DMS53 treated with DMSO at 0.1 percent for 48 hours (cell line): ENCODE measurements around the gene HEMK1.

Source experiments
- DNase-seq: peaks from one replicate; lab custom pipeline; 2025; ENCODE audit not compliant: unreplicated experiment; lab: John Stamatoyannopoulos, UW

The HEMK1 gene

DNA sequence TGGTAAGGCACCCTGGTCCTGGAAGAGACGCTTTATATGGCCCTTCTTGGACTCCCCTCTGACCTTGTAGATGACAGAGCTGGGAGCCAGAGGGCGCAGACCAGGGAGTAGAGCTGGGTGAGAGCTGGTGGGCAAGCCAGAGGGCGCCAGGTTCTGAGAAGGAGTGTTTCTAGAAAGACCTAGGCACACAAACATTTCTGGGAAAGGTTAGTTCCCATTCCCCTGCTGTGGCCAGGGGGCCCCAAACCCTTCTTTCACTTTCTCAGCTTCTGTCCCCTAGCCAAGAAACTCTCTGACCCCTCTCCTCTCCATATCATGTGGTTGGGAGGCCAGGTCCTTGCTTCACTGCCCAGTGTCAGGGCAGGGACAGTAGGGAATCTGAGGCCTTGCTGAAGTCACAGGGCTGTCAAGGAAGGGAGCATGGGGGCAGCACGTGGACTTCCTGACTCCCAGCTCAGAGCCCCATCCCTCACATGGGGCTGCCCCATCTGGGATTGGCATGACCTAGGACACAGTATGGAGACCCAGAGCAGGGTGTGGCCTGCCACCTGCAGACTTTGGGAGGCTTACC is 3.6 kb downstream of the HEMK1 start:
- no peak for DNase-seq

- DNase-seq, result no peak
Observed at GRCh38 chr3:50573566-50574443, 4.5 kb downstream of the HEMK1 start.

GRCh38 chr3:50574444-50574831 is 5.1 kb downstream of the HEMK1 start:
- DNase-seq, result no peak

DNA sequence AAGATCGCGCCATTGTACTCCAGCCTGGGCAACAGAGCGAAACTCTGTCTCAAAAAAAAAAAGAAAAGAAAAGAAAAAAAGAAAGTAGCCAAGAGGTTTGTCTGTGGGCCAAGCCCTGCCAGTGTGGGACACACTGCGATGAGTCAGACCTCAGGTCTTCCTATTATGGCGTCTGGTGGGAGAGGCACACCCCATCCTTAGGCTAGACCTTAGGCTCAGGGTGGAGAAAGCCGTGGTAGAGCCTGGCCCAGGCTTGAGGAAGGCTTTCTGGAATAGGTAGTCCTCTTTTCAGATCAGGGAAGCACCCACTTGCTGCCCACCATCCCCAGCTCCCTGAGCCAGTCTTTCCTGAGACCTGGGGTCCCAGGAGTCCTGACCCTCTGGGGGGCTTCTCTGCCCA is 6.0 kb downstream of the HEMK1 start:
- DNase-seq, result no peak

DNA sequence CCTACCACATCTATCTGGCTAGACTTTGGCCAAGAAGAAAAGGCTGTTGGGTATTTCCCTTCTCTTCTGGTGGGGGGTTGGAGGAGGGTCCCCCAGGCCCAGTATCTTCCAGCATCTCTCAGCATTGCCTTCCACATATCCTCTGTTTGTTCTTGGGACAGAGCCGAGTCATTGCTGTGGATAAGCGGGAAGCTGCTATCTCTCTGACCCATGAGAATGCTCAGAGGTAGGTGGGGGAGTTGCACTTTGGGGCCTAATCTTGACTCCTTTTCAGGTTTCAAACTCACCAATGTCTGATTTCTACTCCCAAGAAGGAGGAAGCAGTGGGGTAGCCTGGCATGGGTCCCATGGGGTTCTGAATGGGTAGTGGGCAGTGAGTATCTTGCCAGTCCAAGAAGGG is 8.0 kb downstream of the HEMK1 start:
- no peak for DNase-seq

GRCh38 chr3:50580683-50581458 is 11.5 kb downstream of the HEMK1 start:
- DNase-seq, result no peak

DNA sequence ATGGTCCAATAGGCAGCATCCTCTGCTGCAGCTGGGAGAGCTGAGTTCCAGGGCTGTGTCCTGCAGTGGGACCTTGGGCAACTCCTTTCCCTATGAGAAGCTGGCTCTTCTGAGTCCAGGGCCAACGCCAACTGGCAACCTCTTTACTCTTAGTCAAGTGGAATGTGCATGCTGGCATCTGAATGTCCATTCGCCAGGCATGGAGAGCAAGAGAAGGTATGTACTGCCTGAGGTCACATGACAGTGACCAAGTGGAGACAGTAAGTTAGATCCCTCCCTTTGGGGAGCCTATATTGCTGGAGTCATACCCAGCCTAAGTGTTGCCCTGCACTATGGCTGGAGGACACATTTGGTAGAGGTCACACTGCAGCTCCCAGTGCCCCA is 12.1 kb downstream of the HEMK1 start:
- no peak for DNase-seq

DNA sequence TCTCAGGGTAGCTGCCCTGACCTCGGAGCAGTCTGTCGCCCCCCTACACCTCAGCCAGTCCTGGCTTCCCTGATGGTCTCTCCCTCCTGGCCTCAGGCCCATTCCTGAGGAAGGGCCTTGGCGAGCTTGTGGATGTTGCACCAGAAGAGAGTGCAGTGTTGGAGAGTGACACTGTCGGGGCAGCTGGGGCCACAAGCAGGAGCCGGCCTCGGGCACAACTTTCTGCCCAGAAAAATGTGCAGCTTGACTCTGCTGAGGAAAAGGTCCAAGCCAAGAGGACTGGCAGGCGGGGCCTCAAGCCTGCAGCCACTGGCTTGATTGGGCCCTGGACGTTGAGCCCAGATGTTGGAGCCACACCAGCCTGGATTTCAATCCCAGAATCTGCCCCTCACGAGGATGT is 12.8 kb downstream of the HEMK1 start:
- DNase-seq, result no peak

DNA sequence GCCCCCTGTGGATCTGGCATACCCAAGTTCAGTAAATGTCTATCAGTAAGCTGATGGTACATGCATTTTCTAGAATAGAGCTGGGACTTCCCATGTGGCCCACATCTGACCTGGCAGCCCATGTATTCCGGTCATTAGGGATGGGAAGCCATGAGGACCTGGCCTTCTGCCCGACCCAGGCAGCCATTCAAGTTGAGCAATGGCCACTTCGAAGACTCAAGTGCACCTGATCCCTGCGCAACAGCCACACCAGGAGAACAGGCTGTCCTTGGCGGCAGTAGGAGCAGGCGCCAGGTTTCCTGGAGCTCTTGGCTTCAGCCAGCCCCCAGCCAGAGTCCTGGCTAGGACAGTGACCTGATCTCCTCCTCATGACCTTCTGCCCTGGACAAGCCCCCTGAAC is 14.6 kb downstream of the HEMK1 start:
- DNase-seq, result no peak

DNA sequence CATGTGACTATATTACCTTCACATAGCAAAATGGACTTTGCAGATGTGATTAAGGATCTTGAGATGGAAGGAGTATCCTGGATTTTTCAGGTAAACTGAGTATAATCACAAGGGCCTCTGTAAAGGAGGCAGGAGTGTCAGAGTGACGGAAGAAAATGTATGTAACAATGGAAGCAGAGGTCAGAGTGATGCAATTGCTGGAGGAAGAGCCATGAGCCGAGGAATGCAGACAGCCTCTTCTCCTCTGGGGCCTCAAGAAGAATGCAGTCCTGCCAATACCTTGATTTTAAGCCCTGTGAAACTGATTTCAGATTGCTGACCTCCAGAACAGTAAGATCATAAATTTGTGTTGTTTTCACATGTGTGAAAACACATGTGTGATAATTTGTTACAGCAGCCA is 15.1 kb downstream of the HEMK1 start:
- DNase-seq, result no peak

DNA sequence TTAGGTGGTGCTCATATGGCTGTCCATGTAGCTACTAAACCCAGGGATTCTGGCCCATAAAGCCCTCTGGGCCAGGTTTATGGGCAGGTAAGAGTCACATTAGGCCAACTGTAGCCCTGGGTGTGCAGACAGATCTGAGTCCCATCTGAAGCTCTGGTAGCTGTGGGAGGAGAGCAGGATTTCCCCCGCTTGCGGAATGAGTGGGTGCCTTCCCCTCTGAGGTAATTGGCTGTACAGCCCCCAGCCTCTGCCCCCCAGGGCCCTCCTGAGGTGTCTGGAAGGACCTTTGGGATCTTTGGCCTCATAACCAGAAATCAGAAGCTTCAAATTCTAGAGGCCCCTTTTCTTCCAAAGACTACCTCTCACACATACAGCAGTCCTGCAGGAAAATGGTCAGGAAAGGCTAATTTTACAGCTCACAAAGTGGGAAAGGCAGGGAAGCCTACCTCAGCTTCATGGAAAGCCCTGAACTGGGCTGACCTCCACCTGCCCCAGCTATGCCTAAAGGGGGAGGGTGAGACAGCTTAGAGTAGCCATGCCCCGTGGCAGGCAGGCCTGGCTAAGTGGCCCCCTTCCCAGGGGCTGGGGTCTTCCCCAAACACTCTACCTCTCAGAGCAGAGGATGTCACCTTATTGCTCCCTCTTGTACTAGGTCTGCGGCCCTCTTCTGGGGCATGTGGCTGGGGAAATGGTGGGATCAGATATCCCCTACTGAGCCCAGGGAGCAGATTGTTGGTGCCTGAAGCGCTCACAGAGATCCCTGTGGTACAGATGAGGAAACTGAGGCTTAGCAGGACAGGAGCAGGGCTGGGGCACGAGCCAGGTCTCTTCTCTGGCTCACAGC is 16.8 kb downstream of the HEMK1 start:
- no peak for DNase-seq

- DNase-seq, result no peak
Observed at GRCh38 chr3:50586763-50587070, 17.4 kb downstream of the HEMK1 start.

DNA sequence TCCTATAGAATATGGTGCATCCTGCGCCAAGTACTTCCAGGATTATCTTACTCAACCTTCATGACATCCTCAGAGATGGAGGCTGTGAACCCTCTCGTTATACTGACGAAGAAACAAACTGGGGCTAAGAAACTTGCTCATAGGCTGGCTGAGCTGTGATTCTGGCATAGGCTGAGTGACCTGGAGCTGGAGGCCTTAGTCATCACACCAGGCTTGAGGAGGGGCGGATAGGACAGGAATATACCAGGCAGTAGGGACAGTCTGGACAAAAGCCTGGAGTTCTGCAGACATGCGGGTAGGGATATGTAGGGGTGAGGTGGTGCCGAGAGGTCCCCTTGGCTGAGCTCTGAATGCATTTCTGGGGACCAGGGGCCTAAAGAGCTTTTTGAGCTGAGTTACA is 18.1 kb downstream of the HEMK1 start:
- no peak for DNase-seq

- DNase-seq, result no peak
Observed at GRCh38 chr3:50587806-50588758, 18.8 kb downstream of the HEMK1 start.

DNA sequence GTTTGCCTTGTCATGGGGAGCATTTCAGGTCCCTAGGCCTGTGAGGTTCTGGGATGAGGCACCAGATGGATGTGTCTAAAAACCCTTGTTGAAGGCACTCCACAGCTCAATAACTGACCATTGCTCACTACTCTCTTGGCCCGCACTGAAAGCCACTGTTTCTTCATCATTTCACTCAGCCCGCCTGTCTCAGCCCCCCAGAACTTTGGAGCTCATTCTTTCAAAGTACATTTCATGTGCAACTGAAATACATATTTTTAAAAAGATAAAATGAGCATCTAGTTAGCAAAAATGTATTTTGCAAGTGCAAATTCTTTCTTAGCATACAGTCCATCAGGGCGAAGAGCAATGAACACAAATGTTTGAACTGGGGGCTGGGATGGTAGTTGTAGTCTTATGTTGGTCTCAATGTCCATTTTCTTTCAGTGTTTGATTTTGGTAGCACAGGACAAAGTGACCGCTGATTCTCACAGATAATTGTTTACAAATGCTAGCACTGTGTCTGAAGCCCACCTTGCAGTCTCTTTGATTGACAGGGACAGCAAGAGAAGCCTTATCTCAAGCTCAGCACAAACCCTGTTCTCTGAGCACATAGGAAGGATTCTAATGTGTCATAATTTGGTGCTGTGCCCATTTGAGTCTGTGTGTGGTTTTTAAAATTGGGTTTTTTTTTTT is 19.6 kb downstream of the HEMK1 start:
- DNase-seq, result no peak

GRCh38 chr3:50591196-50591741 is 21.9 kb downstream of the HEMK1 start:
- no peak for DNase-seq

DNA sequence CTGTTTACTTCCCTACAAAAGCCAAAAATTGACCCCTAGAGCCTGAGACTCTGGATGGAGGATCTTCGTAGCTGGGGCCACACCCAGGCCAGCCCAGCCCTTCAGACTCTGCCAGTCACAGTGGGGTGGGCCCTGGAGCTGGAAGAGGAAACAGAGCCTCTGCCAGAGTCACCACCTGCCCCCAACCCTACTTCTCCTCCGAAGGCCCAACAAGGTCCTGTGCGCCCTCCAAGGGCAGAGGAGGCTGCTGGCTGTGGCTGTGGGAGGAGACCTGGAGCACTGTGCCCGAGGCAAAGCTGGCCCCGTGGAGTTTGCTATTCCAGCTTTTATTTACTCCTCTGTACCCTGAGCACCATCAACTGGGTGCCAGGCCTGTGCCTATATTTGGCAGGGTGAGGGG is 23.2 kb downstream of the HEMK1 start:
- no peak for DNase-seq

- no peak for DNase-seq
Observed at GRCh38 chr3:50594253-50594785, 25.0 kb downstream of the HEMK1 start.

GRCh38 chr3:50599115-50599715 is 29.9 kb downstream of the HEMK1 start:
- DNase-seq, result no peak
